CD4-positive, alpha-beta T cell (primary cell): Measurements from ENCODE around the gene UNC93A. TPM values are rescaled to one million over a fixed set of nuclear protein-coding genes. Genes with fewer than 3 reads are reported as not detected.
"Not testable (repeated sequence)": the region's sequence is repeated elsewhere in the genome, so short reads cannot be mapped to it uniquely, and the experiment has no call there.

Source experiments
- ATAC-seq: fragments of 200-7000 bp; cut with Tn5 transposase; one replicate; pipeline ENCODE4 v1.10.0; 2022; ENCODE audit warnings: mild to moderate bottlenecking; ENCODE audit not compliant: poor library complexity
- CTCF ChIA-PET: fragments of 350-600 bp; sonication (Branson Sonifier 250); formaldehyde crosslinking; loops from one replicate; lab custom pipeline; 2021; ENCODE audit warnings: antibody characterized with exemption, inconsistent platforms; lab: Charles Lee
- POLR2A ChIA-PET: fragments of 350-600 bp; sonication (Branson Sonifier 250); formaldehyde crosslinking; loops from one replicate; lab custom pipeline; 2021; ENCODE audit warnings: antibody characterized with exemption, inconsistent platforms; lab: Charles Lee
- DNase-seq, 14 experiments: peaks; one replicate each; pipeline ENCODE4 v3.0.0-alpha.2; 2013 to 2020; ENCODE audit warnings: mixed read lengths in 2 of 14
- H3K27ac ChIP-seq, 2 donors: one replicate each; pipeline versions ENCODE4 v1.5.1 to v1.7.0; 2013; ENCODE audit warnings: low read length in 2 of 2, low read depth in 1 of 2, mild to moderate bottlenecking in 1 of 2
- H3K27me3 ChIP-seq, 2 experiments: 1 replicate in 1 of 2; 2 replicates in 1 of 2; pipeline versions ENCODE4 v1.6.1 to v1.7.0; 2013; ENCODE audit warnings: low read length in 2 of 2, control low read depth in 1 of 2, mild to moderate bottlenecking in 1 of 2, moderate library complexity in 1 of 2; ENCODE audit not compliant: insufficient read depth in 2 of 2, control insufficient read depth in 1 of 2
- H3K36me3 ChIP-seq: one replicate; pipeline ENCODE4 v1.6.1; 2013; ENCODE audit warnings: low read length, control low read depth; ENCODE audit not compliant: insufficient read depth
- H3K4me1 ChIP-seq: one replicate; pipeline ENCODE4 v1.6.1; 2013; ENCODE audit warnings: low read length, control low read depth; ENCODE audit not compliant: insufficient read depth
- H3K4me3 ChIP-seq: one replicate; pipeline ENCODE4 v1.5.1; 2013; ENCODE audit warnings: mild to moderate bottlenecking, low read length, moderate library complexity
- H3K9me3 ChIP-seq, 2 experiments: 1 replicate in 1 of 2; 2 replicates in 1 of 2; pipeline versions ENCODE4 v1.6.1 to v1.7.0; 2013; ENCODE audit warnings: low read length in 2 of 2, mild to moderate bottlenecking in 2 of 2, control low read depth in 1 of 2, moderate library complexity in 1 of 2; ENCODE audit not compliant: control insufficient read depth in 1 of 2, insufficient read depth in 1 of 2
- H3K27ac Mint-ChIP-seq: one replicate; pipeline ENCODE4 v1.8.0; 2020; ENCODE audit warnings: mixed read lengths
- H3K27me3 Mint-ChIP-seq: one replicate; pipeline ENCODE4 v1.8.0; 2021; ENCODE audit warnings: mixed read lengths
- H3K36me3 Mint-ChIP-seq: one replicate; pipeline ENCODE4 v1.8.0; 2021; ENCODE audit warnings: low read depth, mixed read lengths
- H3K4me1 Mint-ChIP-seq: one replicate; pipeline ENCODE4 v1.8.0; 2021; ENCODE audit warnings: low read depth, mixed read lengths
- H3K4me3 Mint-ChIP-seq: one replicate; pipeline ENCODE4 v1.8.0; 2020; ENCODE audit warnings: mild to moderate bottlenecking, mixed read lengths
- H3K9me3 Mint-ChIP-seq: one replicate; pipeline ENCODE4 v1.8.0; 2020; ENCODE audit warnings: mixed read lengths
- intact Hi-C, 2 experiments: fragments of 100-400 bp; cut with DNase I in 1 of 2; cut with micrococcal nuclease in 1 of 2; formaldehyde crosslinking; loops; one replicate each; pipeline versions ENCODE4 v1.15.1 to v1.9.0; 2023 to 2025; cut with DNase I, micrococcal nuclease
- total RNA-seq, 174 experiments: library from RNA in 2 of 174; stranded (reverse) in 2 of 174; gene quantifications; one replicate each; pipeline ENCODE4 v1.2.3 and lab custom pipeline; 2021 to 2026
- TF ChIP-seq, protein P1 (sequence below): fragments of 200-600 bp; IDR thresholded peaks from one replicate; pipeline ENCODE4 v1.8.0; 2022; ENCODE audit warnings: antibody characterized with exemption, mild to moderate bottlenecking

UNC93A gene
- total RNA-seq, 2 experiments from 2014 or later, result not detected

DNA sequence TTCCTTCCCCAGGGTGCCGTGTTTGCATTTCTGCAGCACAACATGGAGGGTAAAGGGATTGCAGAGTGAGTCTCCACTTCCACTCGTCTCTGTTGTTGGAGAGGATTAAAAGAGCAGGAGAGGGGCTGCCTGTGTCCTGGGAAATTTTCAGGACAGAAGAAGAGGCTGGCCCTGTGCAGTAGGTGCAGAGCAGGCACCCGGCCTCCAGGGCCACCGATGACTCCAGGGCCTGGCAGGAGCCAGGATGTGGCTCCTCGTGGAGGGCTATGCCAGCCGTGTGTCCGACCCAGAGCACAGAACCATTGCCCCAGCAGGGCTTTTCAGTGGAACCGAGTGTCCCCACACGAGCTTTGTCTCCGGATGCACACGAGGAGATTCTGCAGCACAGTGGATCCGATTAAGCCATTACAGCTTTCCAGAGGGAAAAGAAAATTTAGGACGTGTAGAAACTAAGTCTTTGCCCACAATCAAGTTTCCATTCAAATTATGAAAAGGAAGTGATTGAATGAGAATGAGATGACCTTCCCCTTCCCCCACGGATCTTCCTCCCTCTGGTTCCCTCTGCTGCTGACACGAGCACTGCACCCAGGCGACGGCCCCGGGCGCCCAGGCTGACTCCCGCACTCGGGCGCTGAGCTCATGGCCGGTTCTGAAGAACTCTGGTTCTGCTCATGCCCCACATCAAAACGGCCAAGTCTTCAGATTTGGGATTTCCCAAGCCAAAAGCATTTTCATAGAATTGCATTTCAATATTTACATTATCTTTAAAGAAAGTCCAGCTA lies 43.1 kb upstream of the UNC93A start:
- peaks cover 6% of the 10 kb centered on the region for H3K27me3 Mint-ChIP-seq
- TF ChIP-seq, protein P1, sequence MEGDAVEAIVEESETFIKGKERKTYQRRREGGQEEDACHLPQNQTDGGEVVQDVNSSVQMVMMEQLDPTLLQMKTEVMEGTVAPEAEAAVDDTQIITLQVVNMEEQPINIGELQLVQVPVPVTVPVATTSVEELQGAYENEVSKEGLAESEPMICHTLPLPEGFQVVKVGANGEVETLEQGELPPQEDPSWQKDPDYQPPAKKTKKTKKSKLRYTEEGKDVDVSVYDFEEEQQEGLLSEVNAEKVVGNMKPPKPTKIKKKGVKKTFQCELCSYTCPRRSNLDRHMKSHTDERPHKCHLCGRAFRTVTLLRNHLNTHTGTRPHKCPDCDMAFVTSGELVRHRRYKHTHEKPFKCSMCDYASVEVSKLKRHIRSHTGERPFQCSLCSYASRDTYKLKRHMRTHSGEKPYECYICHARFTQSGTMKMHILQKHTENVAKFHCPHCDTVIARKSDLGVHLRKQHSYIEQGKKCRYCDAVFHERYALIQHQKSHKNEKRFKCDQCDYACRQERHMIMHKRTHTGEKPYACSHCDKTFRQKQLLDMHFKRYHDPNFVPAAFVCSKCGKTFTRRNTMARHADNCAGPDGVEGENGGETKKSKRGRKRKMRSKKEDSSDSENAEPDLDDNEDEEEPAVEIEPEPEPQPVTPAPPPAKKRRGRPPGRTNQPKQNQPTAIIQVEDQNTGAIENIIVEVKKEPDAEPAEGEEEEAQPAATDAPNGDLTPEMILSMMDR, result no peak
- POLR2A ChIA-PET, result no interaction called here
- peaks cover 0 to 3% of the 10 kb centered on the region in 2 experiments for H3K9me3 ChIP-seq
- no peaks in the 10 kb centered on the region for H3K4me1 ChIP-seq
- H3K36me3 ChIP-seq, result no peaks in the 10 kb centered on the region
- DNase-seq, result no peak
- no peak for ATAC-seq
- H3K4me1 Mint-ChIP-seq, result no peaks in the 10 kb centered on the region
- no peak overlapping the region for H3K4me3 ChIP-seq
- no peak overlapping the region for H3K27ac ChIP-seq
- intact Hi-C loops, result loop anchor here in 1 of 2 experiments (5.0 kb wide), 1 partner anchor 159 kb away; no protein-coding TSS in a partner anchor
- H3K27me3 ChIP-seq, result peaks cover 0 to 3% of the 10 kb centered on the region in 2 experiments
- H3K36me3 Mint-ChIP-seq, result no peaks in the 10 kb centered on the region
- no peak overlapping the region for H3K27ac Mint-ChIP-seq
- H3K9me3 Mint-ChIP-seq, result no peaks in the 10 kb centered on the region
- H3K4me3 Mint-ChIP-seq, result no peak overlapping the region
- CTCF ChIA-PET, result no interaction called here

DNA sequence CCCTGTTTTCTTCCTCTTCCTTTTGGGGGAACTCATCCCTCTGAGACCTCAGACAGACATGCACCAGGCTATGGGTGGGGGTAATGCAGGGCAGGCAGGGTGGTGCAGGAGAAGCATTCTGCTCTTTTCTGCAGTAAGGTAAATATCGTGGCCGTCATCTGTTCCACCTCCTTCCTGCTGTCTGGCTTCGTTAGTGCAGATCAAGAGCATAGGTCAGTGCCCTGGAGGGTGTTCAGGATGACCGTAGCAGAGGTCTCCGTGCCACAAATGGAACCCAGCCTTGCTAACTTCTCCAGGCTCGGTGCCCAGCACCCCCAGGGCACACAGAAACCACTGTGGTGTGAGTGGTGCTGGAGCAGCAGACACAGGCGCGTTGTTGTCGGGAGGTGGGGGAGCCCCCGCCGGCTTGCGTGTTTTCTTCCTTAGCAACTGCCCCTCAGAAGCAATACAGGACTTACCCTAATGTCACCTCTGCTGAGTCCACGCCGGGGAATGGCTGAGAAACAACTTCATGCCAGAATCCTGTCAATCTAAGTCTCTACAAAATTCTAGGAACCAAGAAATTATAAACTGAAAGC lies 42.1 kb upstream of the UNC93A start:
- H3K27me3 ChIP-seq, CTCF ChIA-PET, H3K4me1 Mint-ChIP-seq, H3K27me3 Mint-ChIP-seq, H3K36me3 ChIP-seq, H3K36me3 Mint-ChIP-seq, H3K27ac ChIP-seq, H3K27ac Mint-ChIP-seq, H3K4me1 ChIP-seq, ATAC-seq, H3K4me3 Mint-ChIP-seq, H3K9me3 Mint-ChIP-seq, H3K9me3 ChIP-seq, DNase-seq, H3K4me3 ChIP-seq, POLR2A ChIA-PET: not testable (repeated sequence)
- intact Hi-C loops, result loop anchor here in 1 of 2 experiments (5.0 kb wide), 1 partner anchor 158 kb away; no protein-coding TSS in a partner anchor

DNA sequence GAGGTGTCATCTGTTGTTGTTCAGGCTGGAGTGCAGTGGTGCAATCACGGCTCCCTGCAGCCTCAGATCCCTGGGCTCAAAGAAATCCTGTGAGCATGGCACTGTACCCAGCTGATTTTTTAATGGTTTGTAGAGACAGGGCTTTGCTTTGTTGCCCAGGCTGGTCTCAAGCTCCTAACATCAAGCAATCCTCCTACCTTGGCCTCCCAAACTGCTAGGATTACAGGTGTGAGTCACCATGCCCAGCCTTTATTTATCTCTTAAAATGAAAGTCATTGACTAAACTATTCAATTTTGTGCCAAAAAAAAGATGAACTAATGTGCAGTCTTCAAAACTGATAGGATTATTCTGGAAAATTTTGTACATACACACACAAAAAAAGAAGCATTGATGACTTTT lies 38.8 kb upstream of the UNC93A start:
- Histone ChIP-seq H3K27ac (no peak overlapping the region), H3K36me3 (no peaks in the 10 kb centered on the region), H3K27me3 (peaks cover 0 to 3% of the 10 kb centered on the region in 2 experiments), H3K4me3 (no peak overlapping the region), H3K9me3 (peaks cover 3 to 5% of the 10 kb centered on the region in 2 experiments), H3K4me1 (no peaks in the 10 kb centered on the region)
- Mint-ChIP-seq H3K27me3 (peaks cover 14% of the 10 kb centered on the region), H3K4me1 (no peaks in the 10 kb centered on the region), H3K36me3 (no peaks in the 10 kb centered on the region), H3K9me3 (no peaks in the 10 kb centered on the region), H3K4me3 (no peak overlapping the region), H3K27ac (no peak overlapping the region)
- ChIA-PET POLR2A (no interaction called here), CTCF (no interaction called here)
- no peak for ATAC-seq
- TF ChIP-seq, protein P1, result no peak
- no peak for DNase-seq
- intact Hi-C loops, result no loop called here
